Amniotic stem cell (primary cell): ENCODE data around the gene DTNA.
A peak's percentile ranks its signal among the peaks of the same experiment; 100 is the strongest.

ENCODE experiments used
- DNase-seq: peaks from one replicate; lab custom pipeline; 2025; lab: John Stamatoyannopoulos, UW

DTNA gene

GRCh38 chr18:34859496-34859895 lies 149.4 kb downstream of the DTNA start:
- DNase-seq: no peak

GRCh38 chr18:34862561-34862960 lies 152.5 kb downstream of the DTNA start:
- DNase-seq: no peak

- no peak for DNase-seq
These were observed 153.6 kb downstream of the DTNA start for GRCh38 chr18:34863702-34864101.

- no peak for DNase-seq
These were observed 154.9 kb downstream of the DTNA start for GRCh38 chr18:34864836-34865497.

- DNase-seq: no peak
These were observed 156.2 kb downstream of the DTNA start for GRCh38 chr18:34866310-34866709.

- DNase-seq: peak; percentile 4
These were observed 156.6 kb downstream of the DTNA start for GRCh38 chr18:34866739-34867138.

- no peak for DNase-seq
These were observed 157.4 kb downstream of the DTNA start for GRCh38 chr18:34867520-34867919.

- DNase-seq: no peak
These were observed 160.6 kb downstream of the DTNA start for GRCh38 chr18:34870555-34871310.

GRCh38 chr18:34871435-34871834 lies 161.3 kb downstream of the DTNA start:
- DNase-seq: no peak

GRCh38 chr18:34872066-34872465 lies 162.0 kb downstream of the DTNA start:
- DNase-seq: no peak

GRCh38 chr18:34873986-34874580 lies 164.0 kb downstream of the DTNA start:
- DNase-seq: no peak

- no peak for DNase-seq
These were observed 165.1 kb downstream of the DTNA start for GRCh38 chr18:34875150-34875549.

GRCh38 chr18:34880403-34880802 lies 170.3 kb downstream of the DTNA start:
- DNase-seq: no peak

GRCh38 chr18:34880882-34881834 lies 171.1 kb downstream of the DTNA start:
- no peak for DNase-seq

GRCh38 chr18:34884436-34884835 lies 174.3 kb downstream of the DTNA start:
- no peak for DNase-seq

- DNase-seq: no peak
These were observed 176.1 kb downstream of the DTNA start for GRCh38 chr18:34886177-34886576.

GRCh38 chr18:34887881-34888580 lies 177.9 kb downstream of the DTNA start:
- no peak for DNase-seq

GRCh38 chr18:34890486-34891085 lies 180.5 kb downstream of the DTNA start:
- DNase-seq: no peak

- DNase-seq: no peak
These were observed 182.3 kb downstream of the DTNA start for GRCh38 chr18:34892379-34892778.

- DNase-seq: no peak
These were observed 183.1 kb downstream of the DTNA start for GRCh38 chr18:34893239-34893638.

GRCh38 chr18:34901299-34901698 lies 191.2 kb downstream of the DTNA start:
- DNase-seq: no peak
